Effector memory CD4-positive, alpha-beta T cell (primary cell): ENCODE data around the gene ZNF280D.

Source experiments
- DNase-seq, 3 donors: peaks; one replicate each; pipeline ENCODE4 v3.0.0-alpha.2; 2020
- H3K27ac ChIP-seq: 2 replicates; pipeline ENCODE4 v1.7.0; 2013; ENCODE audit warnings: mild to moderate bottlenecking, low read length, moderate library complexity; ENCODE audit not compliant: insufficient read depth, poor library complexity, severe bottlenecking
- H3K27me3 ChIP-seq: replicated peaks from 2 replicates; pipeline ENCODE4 v1.7.0; 2013; ENCODE audit warnings: mild to moderate bottlenecking, low read length; ENCODE audit not compliant: insufficient read depth, control insufficient read depth, poor library complexity, severe bottlenecking
- H3K36me3 ChIP-seq: 2 replicates; pipeline ENCODE4 v1.7.0; 2013; ENCODE audit warnings: mild to moderate bottlenecking, low read length, moderate library complexity; ENCODE audit not compliant: control insufficient read depth, insufficient read depth
- H3K4me1 ChIP-seq: 2 replicates; pipeline ENCODE4 v1.7.0; 2013; ENCODE audit warnings: low read length, mild to moderate bottlenecking; ENCODE audit not compliant: control insufficient read depth, insufficient read depth, poor library complexity, severe bottlenecking
- H3K4me3 ChIP-seq: 2 replicates; pipeline ENCODE4 v1.7.0; 2013; ENCODE audit warnings: low read length, low read depth, mild to moderate bottlenecking; ENCODE audit not compliant: insufficient read depth, poor library complexity, severe bottlenecking
- H3K9me3 ChIP-seq: 2 replicates; pipeline ENCODE4 v1.7.0; 2013; ENCODE audit warnings: mild to moderate bottlenecking, low read length, moderate library complexity; ENCODE audit not compliant: control insufficient read depth

ZNF280D gene

DNA sequence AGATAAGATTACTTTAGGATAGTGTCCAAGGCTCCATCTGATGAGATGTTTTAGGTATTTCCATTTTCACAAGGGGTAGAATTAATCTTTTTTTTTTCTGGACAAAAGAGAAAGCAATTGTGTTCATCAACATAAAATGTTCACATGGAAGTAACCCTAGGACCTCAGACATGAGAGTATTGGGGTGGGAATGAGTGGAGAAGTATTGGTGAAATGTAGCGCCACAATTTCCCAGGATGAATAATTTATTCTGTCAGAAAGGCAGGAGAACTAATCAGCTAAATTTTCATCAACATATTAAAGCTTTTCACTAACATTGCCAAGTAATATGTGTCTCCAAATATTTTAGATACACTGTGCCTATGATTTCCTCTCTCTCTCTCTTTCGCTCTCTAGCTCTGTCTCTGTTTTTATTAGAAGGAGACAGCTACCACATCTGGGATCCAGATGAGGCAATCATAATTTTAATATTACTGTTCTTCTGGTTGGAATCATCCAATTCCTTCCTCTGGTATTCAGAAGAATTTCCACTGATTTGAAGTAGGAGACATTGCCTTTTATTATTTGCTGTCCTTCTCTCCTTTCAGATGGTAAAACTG lies 21.6 kb upstream of the ZNF280D start:
- Histone ChIP-seq H3K4me1 (no peaks in the 10 kb centered on the region), H3K36me3 (no peaks in the 10 kb centered on the region), H3K4me3 (no peak overlapping the region), H3K27ac (no peak overlapping the region), H3K9me3 (no peaks in the 10 kb centered on the region), H3K27me3 (peaks cover 6% of the 10 kb centered on the region)
- DNase-seq = no peak

DNA sequence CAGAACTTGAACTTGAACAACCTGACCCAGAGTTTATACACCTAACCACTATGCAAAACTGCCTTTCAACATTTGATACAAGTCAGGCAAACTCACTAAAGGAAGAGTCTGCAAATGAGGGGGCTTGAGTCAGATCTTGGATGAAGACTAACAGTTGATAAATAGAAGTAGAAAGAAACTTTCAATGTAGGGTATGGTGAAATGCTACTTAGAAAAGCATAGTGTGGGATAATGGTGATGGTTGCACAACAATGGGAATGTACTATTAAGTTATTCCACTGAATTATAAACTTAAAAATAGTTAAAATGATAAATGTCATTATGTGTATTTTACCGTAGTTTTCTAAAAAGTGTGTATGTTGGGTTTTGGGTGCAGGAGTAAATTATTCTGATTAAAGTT lies 19.7 kb upstream of the ZNF280D start:
- no peak for DNase-seq
- H3K4me1 ChIP-seq = no peaks in the 10 kb centered on the region
- no peak overlapping the region for H3K4me3 ChIP-seq
- H3K27me3 ChIP-seq = peaks cover 6% of the 10 kb centered on the region
- no peaks in the 10 kb centered on the region for H3K36me3 ChIP-seq
- H3K9me3 ChIP-seq = no peaks in the 10 kb centered on the region
- H3K27ac ChIP-seq = no peak overlapping the region

DNA sequence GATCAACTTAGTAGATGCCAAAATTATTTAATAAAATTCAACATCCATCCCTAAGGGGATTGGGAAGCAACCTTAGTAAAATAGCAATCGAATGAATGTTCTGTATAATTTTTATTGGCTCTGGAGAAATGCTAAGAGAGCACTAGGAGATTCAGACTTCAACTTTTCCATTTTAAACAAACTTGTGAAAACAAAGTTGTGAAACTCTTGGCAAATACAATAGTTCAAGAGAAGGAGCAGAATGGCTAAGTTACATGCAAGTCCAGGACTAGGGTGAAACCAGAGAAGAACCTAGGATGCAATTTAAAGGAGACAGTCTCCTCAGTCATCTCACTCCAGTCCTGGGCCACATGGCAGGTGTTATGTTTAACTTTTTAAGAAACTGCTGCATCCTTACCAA lies 16.7 kb upstream of the ZNF280D start:
- DNase-seq = no peak
- Histone ChIP-seq H3K4me1 (no peaks in the 10 kb centered on the region), H3K27ac (no peak overlapping the region), H3K4me3 (no peak overlapping the region), H3K36me3 (no peaks in the 10 kb centered on the region), H3K27me3 (peaks cover 6% of the 10 kb centered on the region), H3K9me3 (no peaks in the 10 kb centered on the region)

DNA sequence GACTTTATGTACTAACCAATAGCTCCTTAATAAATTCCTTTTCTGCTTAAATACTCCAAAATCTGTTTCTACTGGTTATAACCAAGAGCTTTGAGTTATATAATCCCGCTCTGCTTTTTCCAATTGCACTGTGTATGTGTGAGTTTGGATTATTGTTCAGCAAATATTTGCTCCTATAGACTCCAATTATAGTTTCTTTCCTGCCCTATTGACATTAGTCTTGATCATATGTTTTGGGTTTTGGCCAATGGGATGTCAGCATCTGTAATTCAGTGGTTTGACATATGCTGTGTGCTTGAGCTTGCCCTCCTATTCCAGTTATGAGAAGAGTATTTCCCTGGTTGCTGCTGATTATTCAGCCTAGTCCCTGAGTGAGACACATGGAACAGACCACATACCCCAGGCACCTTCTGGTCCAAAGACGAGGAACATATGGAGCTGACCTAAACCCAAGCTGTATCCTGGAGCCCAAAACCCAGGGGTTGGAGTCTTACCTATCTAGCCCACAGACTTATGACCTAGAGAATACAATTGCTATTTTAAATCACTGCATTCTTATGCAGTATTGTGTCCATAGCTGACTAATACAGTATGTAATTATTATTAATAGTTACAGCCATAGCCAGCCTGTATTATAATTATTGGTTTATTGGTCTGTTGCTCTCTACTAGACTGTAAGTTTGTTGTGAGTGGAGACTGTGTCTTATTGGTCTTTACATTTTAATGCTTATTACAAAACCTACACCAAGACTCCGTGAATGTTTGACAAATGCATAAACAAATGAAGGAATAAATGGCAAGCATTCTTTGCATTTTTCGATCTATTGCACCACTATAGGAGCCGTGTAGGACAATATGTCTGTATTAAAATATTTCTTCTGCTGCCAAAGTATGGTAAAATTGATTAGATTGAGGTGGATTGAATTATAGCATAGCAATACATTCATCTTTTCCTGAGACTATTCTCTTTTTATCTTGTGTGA lies 11.7 kb upstream of the ZNF280D start:
- no peak for DNase-seq
- Histone ChIP-seq H3K27me3 (no peaks in the 10 kb centered on the region), H3K4me1 (no peaks in the 10 kb centered on the region), H3K9me3 (no peaks in the 10 kb centered on the region), H3K27ac (no peak overlapping the region), H3K36me3 (no peaks in the 10 kb centered on the region), H3K4me3 (no peak overlapping the region)

DNA sequence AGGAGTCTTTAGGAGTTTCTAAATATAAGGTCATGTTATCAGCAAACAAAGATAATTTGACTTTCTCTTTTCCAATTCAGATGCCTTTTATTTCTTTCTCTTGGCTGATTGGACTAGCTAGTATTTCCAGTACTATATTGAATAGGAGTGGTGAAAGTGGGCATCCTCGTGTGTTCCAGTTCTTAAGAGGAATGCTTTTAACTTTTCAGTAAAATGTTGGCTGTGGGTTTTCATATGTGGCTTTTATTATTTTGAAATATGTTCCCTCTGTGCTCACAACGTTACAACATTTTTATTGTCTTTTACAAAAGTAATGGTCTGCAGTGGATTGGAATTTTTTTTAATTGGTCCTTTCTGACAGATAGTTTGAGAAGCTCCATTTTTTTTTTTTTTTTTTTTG lies 8.2 kb upstream of the ZNF280D start:
- H3K4me1 ChIP-seq = no peaks in the 10 kb centered on the region
- H3K27ac ChIP-seq = no peak overlapping the region
- no peak overlapping the region for H3K4me3 ChIP-seq
- no peak for DNase-seq
- no peaks in the 10 kb centered on the region for H3K36me3 ChIP-seq
- H3K9me3 ChIP-seq = no peaks in the 10 kb centered on the region
- H3K27me3 ChIP-seq = no peaks in the 10 kb centered on the region

DNA sequence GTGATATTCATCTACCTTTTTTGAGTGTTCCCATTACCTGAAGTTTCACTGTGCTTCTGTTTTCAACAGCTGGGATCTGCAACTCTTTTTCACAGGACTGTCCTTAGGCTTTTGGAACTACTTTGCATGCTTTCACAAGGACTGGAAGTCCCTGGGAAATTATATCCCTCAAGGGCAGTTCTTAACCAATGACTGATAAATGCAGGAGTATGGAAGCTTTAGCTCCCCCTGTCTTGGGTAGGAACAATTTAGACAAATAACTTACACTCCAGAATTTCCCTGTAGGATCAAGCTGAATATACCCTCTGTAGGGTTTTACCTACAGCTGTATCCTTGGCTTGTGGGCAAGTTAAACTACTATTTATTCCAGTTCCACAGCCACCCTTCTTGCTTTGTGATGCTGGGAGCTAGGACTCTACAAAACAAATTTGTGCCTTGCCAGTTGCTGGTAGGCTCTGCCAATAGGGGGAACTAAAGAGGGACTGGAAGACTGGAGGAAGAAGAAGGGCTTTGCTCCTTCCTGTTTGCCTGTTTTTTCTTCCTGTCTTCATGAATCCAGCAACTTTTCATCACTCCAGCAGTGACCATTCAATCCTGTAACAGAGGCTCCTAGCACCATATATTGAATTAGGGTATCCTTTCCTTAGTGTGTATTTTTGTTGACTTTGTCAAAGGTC lies 6.8 kb upstream of the ZNF280D start:
- Histone ChIP-seq H3K27me3 (no peaks in the 10 kb centered on the region), H3K36me3 (no peaks in the 10 kb centered on the region), H3K4me1 (no peaks in the 10 kb centered on the region), H3K4me3 (no peak overlapping the region), H3K27ac (no peak overlapping the region), H3K9me3 (no peaks in the 10 kb centered on the region)
- DNase-seq = no peak

DNA sequence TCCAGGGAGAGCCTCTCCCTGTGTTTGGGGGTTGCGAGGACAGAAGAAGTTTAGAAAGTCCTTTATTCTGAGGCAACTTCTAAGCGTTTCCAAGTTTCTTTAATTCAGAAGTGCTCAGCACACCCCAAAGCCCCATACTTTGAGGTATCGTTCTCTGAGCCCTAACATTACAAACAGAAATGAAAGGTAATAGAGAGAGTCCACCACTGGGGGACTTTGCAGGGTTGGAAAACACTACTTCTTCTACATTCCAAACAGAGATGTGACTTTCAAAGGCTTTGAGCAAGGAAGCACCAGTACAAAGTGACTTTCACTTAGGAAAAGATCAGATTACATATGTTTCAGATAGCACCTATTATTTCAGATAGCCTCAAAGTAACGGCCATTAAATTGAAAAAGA lies 6.2 kb upstream of the ZNF280D start:
- no peak for DNase-seq
- Histone ChIP-seq H3K4me1 (no peaks in the 10 kb centered on the region), H3K27me3 (no peaks in the 10 kb centered on the region), H3K4me3 (no peak overlapping the region), H3K9me3 (no peaks in the 10 kb centered on the region), H3K27ac (no peak overlapping the region), H3K36me3 (no peaks in the 10 kb centered on the region)

DNA sequence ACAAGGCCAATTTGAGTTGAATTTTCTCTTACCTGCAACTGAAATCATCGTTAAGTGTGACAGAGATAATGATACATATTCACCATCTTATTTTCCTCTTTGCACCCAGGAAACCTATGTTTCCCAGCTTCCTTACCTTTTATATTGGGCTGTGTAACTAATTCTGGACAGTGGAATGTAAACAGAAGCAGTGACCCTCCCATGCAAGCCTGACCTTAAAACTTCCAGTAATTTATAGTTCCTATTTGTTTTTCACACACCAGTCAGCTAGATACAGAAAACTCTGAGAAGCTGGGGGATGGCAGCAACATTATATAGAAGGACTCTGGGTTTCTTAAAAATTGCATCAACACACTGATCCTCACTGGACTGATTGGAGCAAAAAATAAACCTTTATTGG lies 4.5 kb upstream of the ZNF280D start:
- no peaks in the 10 kb centered on the region for H3K36me3 ChIP-seq
- no peak for DNase-seq
- H3K9me3 ChIP-seq = no peaks in the 10 kb centered on the region
- no peaks in the 10 kb centered on the region for H3K27me3 ChIP-seq
- H3K4me1 ChIP-seq = peaks cover 7% of the 10 kb centered on the region
- no peak overlapping the region for H3K27ac ChIP-seq
- H3K4me3 ChIP-seq = no peak overlapping the region

DNA sequence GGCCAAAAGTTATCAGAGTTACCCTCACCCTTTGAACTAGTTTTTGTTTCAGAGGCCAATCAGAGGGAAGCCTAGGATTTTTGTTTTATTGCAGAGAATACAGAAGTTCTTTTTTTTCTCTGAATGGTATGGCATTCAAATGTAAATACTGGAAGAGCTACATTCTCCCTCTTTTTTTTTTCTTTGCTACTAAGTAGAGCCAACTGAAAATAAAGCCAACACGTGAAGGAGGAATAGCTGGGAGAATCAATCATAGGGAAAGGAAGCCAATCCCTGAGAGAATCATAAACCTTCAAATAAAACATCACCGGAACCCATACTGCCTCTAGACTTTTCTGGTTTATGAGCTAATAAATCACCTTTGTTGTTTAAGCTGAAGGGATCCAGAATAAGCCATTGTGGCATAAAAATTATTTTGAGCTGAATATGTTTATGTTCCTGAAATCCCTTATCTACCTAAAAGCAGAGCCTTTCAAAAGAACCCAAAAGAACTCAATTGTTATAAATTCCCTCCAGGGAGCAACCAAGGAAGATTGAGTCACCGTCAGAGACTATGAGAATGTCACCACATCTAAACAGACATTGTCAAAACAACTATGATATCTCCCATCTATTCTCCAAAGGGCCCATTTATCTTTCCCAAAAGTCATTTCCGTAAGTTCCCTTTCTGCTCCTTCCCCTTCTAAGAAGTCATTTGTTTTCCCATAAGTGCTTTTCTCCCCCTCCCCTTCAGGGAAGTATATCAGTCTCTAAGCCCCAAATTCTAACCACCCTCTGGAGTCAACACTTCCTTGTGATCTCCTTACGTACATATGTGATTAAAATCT lies 3.8 kb upstream of the ZNF280D start:
- DNase-seq = no peak
- Histone ChIP-seq H3K27ac (no peak overlapping the region), H3K27me3 (no peaks in the 10 kb centered on the region), H3K4me1 (peaks cover 14% of the 10 kb centered on the region), H3K4me3 (no peak overlapping the region), H3K9me3 (no peaks in the 10 kb centered on the region), H3K36me3 (no peaks in the 10 kb centered on the region)
